ENCODE data around the gene LPAR3.
"Not testable (repeated sequence)": the region's sequence is repeated elsewhere in the genome, so short reads cannot be mapped to it uniquely, and the experiment has no call there.

LPAR3 gene

DNA sequence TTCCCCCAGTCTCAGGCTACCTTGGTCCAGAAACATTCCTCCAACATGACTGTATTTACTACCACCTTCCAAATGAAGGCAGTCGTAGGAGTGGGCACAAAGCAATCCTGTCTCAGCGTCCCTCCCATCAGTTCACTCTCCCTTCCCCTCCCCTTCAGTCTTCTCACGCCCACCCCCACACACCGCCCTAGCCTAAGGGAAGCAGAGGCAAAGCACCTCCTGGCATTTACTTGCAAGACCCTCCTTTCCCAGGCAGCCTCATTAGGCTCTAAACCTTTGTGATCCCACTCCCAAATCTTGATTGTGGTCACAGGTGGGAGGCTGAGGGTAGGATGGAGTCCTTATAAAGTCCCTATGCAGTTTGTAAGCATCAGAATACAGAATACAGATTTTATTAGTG lies 23.9 kb upstream of the LPAR3 start:
- H3K9me3 ChIP-seq (ENCODE audit: severe bottlenecking): no peaks in the 10 kb centered on the region
- no peaks in the 10 kb centered on the region for H3K27me3 ChIP-seq (ENCODE audit: insufficient read depth, poor library complexity, severe bottlenecking)
- TF ChIP-seq, protein P1, sequence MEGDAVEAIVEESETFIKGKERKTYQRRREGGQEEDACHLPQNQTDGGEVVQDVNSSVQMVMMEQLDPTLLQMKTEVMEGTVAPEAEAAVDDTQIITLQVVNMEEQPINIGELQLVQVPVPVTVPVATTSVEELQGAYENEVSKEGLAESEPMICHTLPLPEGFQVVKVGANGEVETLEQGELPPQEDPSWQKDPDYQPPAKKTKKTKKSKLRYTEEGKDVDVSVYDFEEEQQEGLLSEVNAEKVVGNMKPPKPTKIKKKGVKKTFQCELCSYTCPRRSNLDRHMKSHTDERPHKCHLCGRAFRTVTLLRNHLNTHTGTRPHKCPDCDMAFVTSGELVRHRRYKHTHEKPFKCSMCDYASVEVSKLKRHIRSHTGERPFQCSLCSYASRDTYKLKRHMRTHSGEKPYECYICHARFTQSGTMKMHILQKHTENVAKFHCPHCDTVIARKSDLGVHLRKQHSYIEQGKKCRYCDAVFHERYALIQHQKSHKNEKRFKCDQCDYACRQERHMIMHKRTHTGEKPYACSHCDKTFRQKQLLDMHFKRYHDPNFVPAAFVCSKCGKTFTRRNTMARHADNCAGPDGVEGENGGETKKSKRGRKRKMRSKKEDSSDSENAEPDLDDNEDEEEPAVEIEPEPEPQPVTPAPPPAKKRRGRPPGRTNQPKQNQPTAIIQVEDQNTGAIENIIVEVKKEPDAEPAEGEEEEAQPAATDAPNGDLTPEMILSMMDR (IDR thresholded peaks at IDR 0.05; ENCODE audit: poor library complexity, severe bottlenecking): no peak
- H3K27ac ChIP-seq (ENCODE audit: poor library complexity, severe bottlenecking): no peak overlapping the region
- ATAC-seq (ENCODE audit: low read depth): no peak
- H3K4me3 ChIP-seq (ENCODE audit: severe bottlenecking): no peak overlapping the region
- H3K36me3 ChIP-seq (ENCODE audit: low read depth): no peaks in the 10 kb centered on the region
- H3K4me1 ChIP-seq (ENCODE audit: insufficient read depth, poor library complexity, severe bottlenecking): peaks cover 11% of the 10 kb centered on the region
- no peak for DNase-seq (ENCODE audit: low spot score)

DNA sequence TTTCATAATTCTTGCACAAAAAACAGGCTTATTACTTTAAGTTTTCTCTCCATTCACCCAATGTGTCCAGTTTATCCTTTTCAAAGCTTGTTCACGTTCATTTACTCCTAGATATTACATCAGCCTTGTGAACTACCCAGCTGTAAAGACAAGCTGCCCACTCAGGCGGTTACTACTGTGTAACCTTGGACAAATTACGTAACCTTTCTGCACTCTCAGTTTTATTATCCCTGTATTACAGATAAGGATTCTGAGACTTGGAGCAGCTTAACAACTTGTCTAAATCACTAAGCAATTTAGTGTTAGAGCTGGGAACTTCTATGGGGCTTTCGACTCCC lies 20.5 kb upstream of the LPAR3 start:
- Histone ChIP-seq H3K4me3 (ENCODE audit: severe bottlenecking) (no peak overlapping the region), H3K27ac (ENCODE audit: poor library complexity, severe bottlenecking) (no peak overlapping the region), H3K9me3 (ENCODE audit: severe bottlenecking) (no peaks in the 10 kb centered on the region), H3K36me3 (ENCODE audit: low read depth) (no peaks in the 10 kb centered on the region), H3K27me3 (ENCODE audit: insufficient read depth, poor library complexity, severe bottlenecking) (no peaks in the 10 kb centered on the region), H3K4me1 (ENCODE audit: insufficient read depth, poor library complexity, severe bottlenecking) (peaks cover 11% of the 10 kb centered on the region)
- TF ChIP-seq, protein P1 (IDR thresholded peaks at IDR 0.05; ENCODE audit: poor library complexity, severe bottlenecking): no peak
- ATAC-seq (ENCODE audit: low read depth) (peak; percentile 68; the same call in 2 of the 3 replicates), DNase-seq (ENCODE audit: low spot score) (no peak)

DNA sequence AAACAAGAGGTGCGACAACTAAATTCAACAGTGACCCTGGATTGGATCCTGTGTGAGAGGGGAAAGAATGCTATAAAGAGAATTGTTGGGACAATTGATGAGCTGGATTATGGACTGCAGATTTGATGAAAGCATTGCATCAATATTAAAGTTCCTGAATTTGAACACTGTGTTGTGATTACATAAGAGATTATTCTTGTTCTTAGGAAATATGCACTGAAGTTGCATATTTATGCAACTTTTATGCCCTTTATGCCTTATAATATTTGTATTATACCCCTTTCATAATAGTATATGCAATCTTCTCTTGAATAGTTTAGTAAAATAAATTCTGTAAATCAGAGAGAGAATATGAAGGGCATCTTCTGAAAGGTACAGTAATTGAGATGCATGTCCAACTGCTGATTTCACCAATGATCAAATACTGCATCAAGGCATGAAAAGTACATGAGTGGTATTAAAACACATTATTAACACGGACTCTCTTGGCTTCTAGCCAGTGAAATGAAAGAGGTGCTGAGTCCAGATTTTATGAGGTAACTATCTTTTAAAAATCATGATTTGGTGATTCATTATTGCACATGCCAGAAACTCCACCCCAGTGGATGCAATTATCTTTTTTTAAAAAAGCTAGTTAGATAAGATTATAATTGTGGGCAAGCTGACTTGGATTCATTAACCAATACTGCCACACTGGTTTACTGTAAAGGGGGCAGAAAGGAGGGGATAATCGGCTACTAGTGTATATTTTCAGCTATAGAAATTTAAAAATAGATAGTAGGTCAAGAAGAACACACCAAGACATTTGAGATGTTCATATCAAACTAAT lies 19.9 kb upstream of the LPAR3 start:
- ATAC-seq (ENCODE audit: low read depth) (no peak; the same call in 2 of the 3 replicates), DNase-seq (ENCODE audit: low spot score) (no peak)
- H3K9me3 ChIP-seq (ENCODE audit: severe bottlenecking): no peaks in the 10 kb centered on the region
- no peak overlapping the region for H3K27ac ChIP-seq (ENCODE audit: poor library complexity, severe bottlenecking)
- TF ChIP-seq, protein P1 (IDR thresholded peaks at IDR 0.05; ENCODE audit: poor library complexity, severe bottlenecking): no peak
- no peaks in the 10 kb centered on the region for H3K27me3 ChIP-seq (ENCODE audit: insufficient read depth, poor library complexity, severe bottlenecking)
- H3K4me1 ChIP-seq (ENCODE audit: insufficient read depth, poor library complexity, severe bottlenecking): peaks cover 11% of the 10 kb centered on the region
- H3K36me3 ChIP-seq (ENCODE audit: low read depth): no peaks in the 10 kb centered on the region
- H3K4me3 ChIP-seq (ENCODE audit: severe bottlenecking): no peak overlapping the region

DNA sequence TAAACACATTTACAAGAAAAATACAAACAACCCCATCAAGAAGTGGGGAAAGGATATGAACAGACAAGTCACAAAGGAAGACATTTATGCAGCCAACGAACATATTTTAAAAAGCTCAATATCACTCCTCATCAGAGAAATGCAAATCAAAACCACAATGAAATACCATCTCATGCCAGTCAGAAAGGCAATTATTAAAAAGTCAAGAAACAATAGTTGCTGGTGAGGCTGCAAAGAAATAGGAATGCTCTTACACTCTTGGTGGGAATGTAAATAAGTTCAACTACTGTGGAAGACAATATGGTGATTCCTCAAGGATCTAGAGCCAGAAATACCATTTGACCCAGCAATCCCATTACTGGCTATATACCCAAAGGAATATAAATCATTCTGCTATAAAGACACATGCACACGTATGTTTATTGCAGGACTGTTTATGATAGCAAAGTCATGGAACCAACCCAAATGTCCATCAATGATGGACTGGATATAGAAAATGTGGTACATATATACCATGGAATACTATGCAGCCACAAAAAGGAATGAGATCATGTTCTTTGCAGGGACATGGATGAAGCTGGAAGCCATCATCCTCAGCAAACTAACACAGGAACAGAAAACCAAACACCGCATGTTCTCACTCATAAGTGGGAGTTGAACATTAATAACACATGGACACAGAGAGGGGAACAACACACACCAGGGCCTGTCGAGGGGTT lies 15.9 kb upstream of the LPAR3 start:
- H3K27me3 ChIP-seq (ENCODE audit: insufficient read depth, poor library complexity, severe bottlenecking); H3K4me3 ChIP-seq (ENCODE audit: severe bottlenecking); H3K36me3 ChIP-seq (ENCODE audit: low read depth); DNase-seq (ENCODE audit: low spot score); H3K9me3 ChIP-seq (ENCODE audit: severe bottlenecking); ATAC-seq (ENCODE audit: low read depth); H3K27ac ChIP-seq (ENCODE audit: poor library complexity, severe bottlenecking): not testable (repeated sequence)
- H3K4me1 ChIP-seq (ENCODE audit: insufficient read depth, poor library complexity, severe bottlenecking): peaks cover 16% of the 10 kb centered on the region

DNA sequence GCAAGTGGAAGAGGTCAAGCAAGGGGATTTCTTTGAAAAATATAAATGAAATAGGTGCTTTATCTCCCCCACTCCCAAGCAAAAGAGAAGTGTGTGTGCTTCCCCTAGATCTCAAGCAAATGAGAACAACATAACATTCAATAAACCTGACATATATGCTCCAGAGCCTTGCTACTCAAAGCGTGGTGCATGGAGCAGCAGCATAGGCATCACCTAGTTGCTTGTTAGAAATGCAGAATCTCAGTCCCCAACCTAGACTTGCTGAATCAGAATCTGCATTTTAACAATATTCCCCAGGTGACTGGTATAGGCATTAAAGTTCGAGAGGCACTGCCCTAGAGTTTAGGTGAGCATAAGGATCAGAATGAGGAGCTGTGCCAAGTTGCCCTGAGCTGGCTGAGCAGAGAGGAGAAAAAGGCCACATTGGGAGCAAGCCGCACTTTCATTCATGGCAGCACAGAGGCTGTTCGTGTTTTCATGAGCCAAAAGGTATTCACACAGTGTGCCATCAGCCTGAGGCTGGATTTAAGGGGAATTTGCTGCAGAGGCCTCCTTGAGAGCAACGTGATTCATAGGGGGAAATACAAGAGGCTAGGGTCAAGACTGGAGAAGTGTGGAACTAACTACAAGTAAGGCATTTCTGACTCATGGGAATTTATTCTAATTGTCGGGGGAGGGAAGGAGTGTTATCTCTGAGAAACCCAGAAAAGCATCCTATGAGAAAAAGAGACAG lies 14.3 kb upstream of the LPAR3 start:
- TF ChIP-seq, protein P1 (IDR thresholded peaks at IDR 0.05; ENCODE audit: poor library complexity, severe bottlenecking): no peak
- DNase-seq (ENCODE audit: low spot score) (no peak), ATAC-seq (ENCODE audit: low read depth) (peak; percentile 86)
- no peak overlapping the region for H3K4me3 ChIP-seq (ENCODE audit: severe bottlenecking)
- H3K4me1 ChIP-seq (ENCODE audit: insufficient read depth, poor library complexity, severe bottlenecking): peaks cover 5% of the 10 kb centered on the region
- no peaks in the 10 kb centered on the region for H3K27me3 ChIP-seq (ENCODE audit: insufficient read depth, poor library complexity, severe bottlenecking)
- no peaks in the 10 kb centered on the region for H3K9me3 ChIP-seq (ENCODE audit: severe bottlenecking)
- H3K36me3 ChIP-seq (ENCODE audit: low read depth): no peaks in the 10 kb centered on the region
- H3K27ac ChIP-seq (ENCODE audit: poor library complexity, severe bottlenecking): no peak overlapping the region

DNA sequence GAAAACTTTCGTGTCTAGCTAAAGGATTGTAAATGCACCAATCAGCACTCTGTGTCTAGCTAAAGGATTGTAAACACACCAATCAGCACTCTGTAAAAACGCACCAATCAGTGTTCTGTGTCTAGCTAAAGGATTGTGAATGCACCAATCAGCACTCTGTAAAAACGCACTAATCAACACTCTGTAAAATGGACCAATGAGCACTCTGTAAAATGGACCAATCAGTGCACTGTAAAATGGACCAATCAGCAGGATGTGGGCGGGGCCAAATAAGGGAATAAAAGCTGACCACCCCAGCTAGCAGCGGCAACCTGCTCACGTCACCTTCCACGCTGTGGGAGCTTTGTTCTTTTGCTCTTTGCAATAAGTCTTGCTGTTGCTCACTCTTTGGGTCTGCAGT lies 9.7 kb upstream of the LPAR3 start:
- not testable (repeated sequence) for H3K27ac ChIP-seq (ENCODE audit: poor library complexity, severe bottlenecking); H3K4me3 ChIP-seq (ENCODE audit: severe bottlenecking); H3K27me3 ChIP-seq (ENCODE audit: insufficient read depth, poor library complexity, severe bottlenecking); H3K9me3 ChIP-seq (ENCODE audit: severe bottlenecking); DNase-seq (ENCODE audit: low spot score); H3K36me3 ChIP-seq (ENCODE audit: low read depth); ATAC-seq (ENCODE audit: low read depth)
- peaks cover 11% of the 10 kb centered on the region for H3K4me1 ChIP-seq (ENCODE audit: insufficient read depth, poor library complexity, severe bottlenecking)
